Measurements from ENCODE around the gene PLBD2.

Gene PLBD2

GRCh38 chr12:113358381-113359132 is at the start of gene PLBD2:
PLBD2 (plus strand) TSS chr12:113358587; CDS start chr12:113358601, 14 bp downstream.
- peak; percentile 94 for DNase-seq

- DNase-seq: no peak
These were observed 47.9 kb upstream of the PLBD2 start for GRCh38 chr12:113310489-113310888.

GRCh38 chr12:113314121-113314529 is 44.3 kb upstream of the PLBD2 start:
- DNase-seq: no peak

GRCh38 chr12:113315358-113315757 is 43.0 kb upstream of the PLBD2 start:
- DNase-seq: no peak

GRCh38 chr12:113316155-113316554 is 42.2 kb upstream of the PLBD2 start:
- no peak for DNase-seq

GRCh38 chr12:113317122-113317521 is 41.3 kb upstream of the PLBD2 start:
- DNase-seq: no peak

- no peak for DNase-seq
These were observed 40.2 kb upstream of the PLBD2 start for GRCh38 chr12:113318046-113318656.

GRCh38 chr12:113318900-113319628 is 39.3 kb upstream of the PLBD2 start:
- DNase-seq: no peak

GRCh38 chr12:113320401-113320800 is 38.0 kb upstream of the PLBD2 start:
- no peak for DNase-seq

GRCh38 chr12:113322343-113322742 is 36.0 kb upstream of the PLBD2 start:
- DNase-seq: no peak

GRCh38 chr12:113325916-113326315 is 32.5 kb upstream of the PLBD2 start:
- no peak for DNase-seq

GRCh38 chr12:113326775-113327395 is 31.5 kb upstream of the PLBD2 start:
- DNase-seq: no peak

- DNase-seq: no peak
These were observed 30.0 kb upstream of the PLBD2 start for GRCh38 chr12:113328368-113328889.

GRCh38 chr12:113329022-113329790 is 29.2 kb upstream of the PLBD2 start:
- no peak for DNase-seq

- no peak for DNase-seq
These were observed 28.5 kb upstream of the PLBD2 start for GRCh38 chr12:113329791-113330417.

GRCh38 chr12:113330505-113330904 is 27.9 kb upstream of the PLBD2 start:
- no peak for DNase-seq

GRCh38 chr12:113332688-113333417 is 25.5 kb upstream of the PLBD2 start:
- DNase-seq: no peak

- DNase-seq: no peak
These were observed 25.0 kb upstream of the PLBD2 start for GRCh38 chr12:113333418-113333750.

- peak; percentile 40 for DNase-seq
These were observed 24.3 kb upstream of the PLBD2 start for GRCh38 chr12:113333877-113334785.
